SK-N-MC (cell line): ENCODE results near the gene KDM4B.

Experiments
- EZH2 ChIP-seq: fragments of 200-600 bp; sonication (generic); IDR thresholded peaks from one replicate; pipeline ENCODE4 v1.6.1; 2017; ENCODE audit warnings: antibody characterized with exemption
- FOXP2 ChIP-seq: optimal IDR thresholded peaks from 2 replicates; pipeline ENCODE3; 2011; ENCODE audit warnings: mild to moderate bottlenecking, moderate library complexity; ENCODE audit not compliant: insufficient read depth; ENCODE audit errors: extremely low read length, control extremely low read depth
- POLR2AphosphoS5 ChIP-seq: IDR thresholded peaks from 2 replicates; pipeline ENCODE4 v1.6.1; 2012; ENCODE audit warnings: mild to moderate bottlenecking, low read depth, low read length, borderline replicate concordance

GRCh38 chr19:4923276-4923747 lies 45.6 kb upstream of the KDM4B start:
- TF ChIP-seq EZH2 (no peak), POLR2AphosphoS5 (no peak), FOXP2 (no peak)
